Rectal smooth muscle tissue (tissue), 1 donor: Measurements from ENCODE around the gene PLD6.

ENCODE experiments used
- H3K27ac ChIP-seq: one replicate; pipeline ENCODE4 v1.7.0; 2013; ENCODE audit warnings: low read depth, low read length, inconsistent platforms
- H3K27me3 ChIP-seq: one replicate; pipeline ENCODE4 v1.7.0; 2013; ENCODE audit warnings: low read length; ENCODE audit not compliant: control insufficient read depth, insufficient read depth
- H3K36me3 ChIP-seq: one replicate; pipeline ENCODE4 v1.7.0; 2013; ENCODE audit warnings: low read length; ENCODE audit not compliant: control insufficient read depth, insufficient read depth
- H3K4me1 ChIP-seq: one replicate; pipeline ENCODE4 v1.7.0; 2013; ENCODE audit warnings: low read length; ENCODE audit not compliant: control insufficient read depth, insufficient read depth
- H3K4me3 ChIP-seq: one replicate; pipeline ENCODE4 v1.7.0; 2013; ENCODE audit warnings: low read length
- H3K9ac ChIP-seq: one replicate; pipeline ENCODE4 v1.7.0; 2013; ENCODE audit warnings: low read length

PLD6 gene

DNA sequence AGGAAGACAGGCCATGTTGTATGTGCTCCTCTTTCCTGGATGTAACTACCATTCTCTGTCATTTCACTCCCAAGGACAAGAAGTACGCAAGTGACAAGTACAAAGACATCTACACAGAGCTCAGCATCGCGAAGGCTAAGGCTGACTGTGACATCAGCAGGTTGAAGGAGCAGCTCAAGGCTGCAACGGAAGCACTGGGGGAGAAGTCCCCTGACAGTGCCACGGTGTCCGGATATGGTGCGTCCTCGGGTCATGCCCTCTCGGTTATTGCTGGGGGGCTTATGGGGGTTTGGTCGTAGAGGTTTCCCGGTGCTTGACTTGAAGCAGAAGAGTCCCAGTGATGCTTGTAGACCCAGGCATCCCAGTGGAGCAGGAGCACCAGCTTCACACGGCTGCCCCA is 29.0 kb downstream of the PLD6 start:
- peaks cover 62% of the 10 kb centered on the region for H3K36me3 ChIP-seq
- H3K4me1 ChIP-seq: no peaks in the 10 kb centered on the region
- H3K27ac ChIP-seq: no peak overlapping the region
- no peaks in the 10 kb centered on the region for H3K27me3 ChIP-seq
- no peak overlapping the region for H3K9ac ChIP-seq
- H3K4me3 ChIP-seq: no peak overlapping the region

DNA sequence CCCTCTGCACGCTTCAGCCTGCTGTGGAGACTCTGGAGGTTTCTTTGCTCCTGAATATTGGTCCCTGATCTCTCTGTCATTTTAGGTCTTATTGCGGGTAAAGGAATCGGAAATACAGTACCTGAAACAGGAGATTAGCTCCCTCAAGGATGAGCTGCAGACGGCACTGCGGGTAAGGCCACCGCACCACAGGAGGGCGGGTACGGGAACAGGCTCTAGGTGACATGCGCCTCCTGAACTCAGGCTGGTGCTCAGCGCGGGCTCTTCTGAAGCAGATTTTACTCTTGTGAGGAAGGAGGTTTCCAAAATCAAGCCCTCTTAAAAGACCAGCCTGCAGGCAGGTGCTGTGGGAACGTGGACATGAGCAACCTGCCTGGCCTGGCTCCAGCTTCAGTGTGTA is 29.8 kb downstream of the PLD6 start:
- Histone ChIP-seq H3K9ac (no peak overlapping the region), H3K4me3 (no peak overlapping the region), H3K27ac (no peak overlapping the region), H3K27me3 (no peaks in the 10 kb centered on the region), H3K36me3 (peaks cover 66% of the 10 kb centered on the region), H3K4me1 (no peaks in the 10 kb centered on the region)

DNA sequence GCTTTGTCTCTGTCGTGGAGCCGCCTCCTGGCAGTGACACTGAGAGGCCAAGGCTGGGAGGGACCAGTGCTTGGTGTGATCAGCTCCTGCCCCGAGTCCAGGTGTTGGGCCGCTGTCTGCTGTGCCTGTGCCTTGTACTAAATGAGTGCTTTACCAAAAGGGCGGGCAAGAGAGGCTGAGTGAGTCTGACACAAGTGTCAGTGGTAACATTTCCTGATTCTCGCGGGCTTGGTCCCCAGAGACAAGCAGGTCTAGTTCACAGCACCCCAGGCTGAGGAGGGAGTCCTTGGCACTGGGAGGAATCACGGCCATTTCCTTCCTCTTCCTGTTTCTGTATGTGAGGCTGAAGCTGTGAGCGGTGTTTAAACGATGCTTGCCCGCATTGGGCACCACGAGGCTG is 30.2 kb downstream of the PLD6 start:
- no peak overlapping the region for H3K4me3 ChIP-seq
- H3K4me1 ChIP-seq: no peaks in the 10 kb centered on the region
- no peak overlapping the region for H3K27ac ChIP-seq
- H3K9ac ChIP-seq: no peak overlapping the region
- no peaks in the 10 kb centered on the region for H3K27me3 ChIP-seq
- H3K36me3 ChIP-seq: peaks cover 69% of the 10 kb centered on the region

DNA sequence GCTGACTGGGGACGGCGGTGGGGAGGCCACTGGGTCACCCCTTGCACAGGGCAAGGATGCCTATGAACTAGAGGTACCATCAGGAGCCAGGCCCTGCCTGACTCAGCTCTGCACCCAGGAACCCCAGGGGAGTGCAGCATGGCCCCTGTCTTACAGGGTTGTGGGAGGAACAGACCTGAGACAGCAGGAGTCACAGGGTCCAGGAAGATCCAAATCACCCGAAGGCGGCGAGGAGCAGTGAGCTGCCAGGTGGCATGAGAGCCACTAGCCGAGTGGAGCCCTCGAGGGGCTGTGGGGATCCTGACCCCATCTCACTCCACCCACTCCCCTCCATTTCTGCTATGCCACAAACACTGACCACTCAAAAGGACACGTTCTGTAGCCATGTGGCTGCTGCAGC is 30.8 kb downstream of the PLD6 start:
- Histone ChIP-seq H3K4me3 (no peak overlapping the region), H3K27ac (no peak overlapping the region), H3K4me1 (no peaks in the 10 kb centered on the region), H3K9ac (no peak overlapping the region), H3K27me3 (no peaks in the 10 kb centered on the region), H3K36me3 (peaks cover 65% of the 10 kb centered on the region)

DNA sequence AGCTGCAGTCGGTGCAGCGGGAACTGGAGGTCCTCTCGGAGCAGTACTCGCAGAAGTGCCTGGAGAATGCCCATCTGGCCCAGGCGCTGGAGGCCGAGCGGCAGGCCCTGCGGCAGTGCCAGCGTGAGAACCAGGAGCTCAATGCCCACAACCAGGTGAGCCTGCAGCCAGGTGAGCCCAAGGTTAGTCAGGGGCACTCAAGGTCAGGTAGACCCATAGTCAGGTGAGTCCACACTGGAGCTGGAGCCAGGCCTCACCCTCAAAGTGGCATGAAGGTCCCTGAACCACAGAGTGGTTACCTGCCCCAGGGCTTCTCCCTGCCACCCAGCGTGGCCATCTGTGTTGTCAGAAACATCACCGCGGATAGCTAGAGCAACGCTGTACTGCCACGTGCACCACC is 32.2 kb downstream of the PLD6 start:
- no peaks in the 10 kb centered on the region for H3K27me3 ChIP-seq
- H3K36me3 ChIP-seq: peaks cover 65% of the 10 kb centered on the region

DNA sequence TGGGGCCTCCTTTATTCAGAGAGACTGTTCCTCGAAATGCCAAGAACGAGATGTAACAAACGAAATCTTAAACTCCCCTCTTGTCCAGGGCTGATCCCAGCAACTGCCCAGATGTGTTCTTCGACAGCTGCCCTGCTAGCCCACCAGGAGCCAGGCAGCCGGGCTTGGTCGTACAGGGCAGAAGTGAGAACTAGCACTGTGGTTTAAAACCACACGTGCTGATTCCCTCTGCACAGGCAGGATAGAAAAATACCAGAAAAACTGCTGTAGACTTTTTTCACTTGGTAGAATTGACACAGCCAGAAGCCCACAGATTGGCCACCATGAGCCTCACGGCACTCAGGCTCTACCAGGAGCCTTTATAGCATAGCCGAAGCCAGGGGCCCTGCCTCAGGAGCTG is 33.1 kb downstream of the PLD6 start:
- H3K4me1 ChIP-seq: no peaks in the 10 kb centered on the region
- H3K27me3 ChIP-seq: no peaks in the 10 kb centered on the region
- no peak overlapping the region for H3K27ac ChIP-seq
- peaks cover 61% of the 10 kb centered on the region for H3K36me3 ChIP-seq
- H3K4me3 ChIP-seq: no peak overlapping the region
- H3K9ac ChIP-seq: no peak overlapping the region

More for the DNA sequence above, 32.2 kb downstream of the PLD6 start:
- no peaks in the 10 kb centered on the region for H3K4me1 ChIP-seq
- H3K4me3 ChIP-seq: no peak overlapping the region
- H3K27ac ChIP-seq: no peak overlapping the region
- no peak overlapping the region for H3K9ac ChIP-seq

DNA sequence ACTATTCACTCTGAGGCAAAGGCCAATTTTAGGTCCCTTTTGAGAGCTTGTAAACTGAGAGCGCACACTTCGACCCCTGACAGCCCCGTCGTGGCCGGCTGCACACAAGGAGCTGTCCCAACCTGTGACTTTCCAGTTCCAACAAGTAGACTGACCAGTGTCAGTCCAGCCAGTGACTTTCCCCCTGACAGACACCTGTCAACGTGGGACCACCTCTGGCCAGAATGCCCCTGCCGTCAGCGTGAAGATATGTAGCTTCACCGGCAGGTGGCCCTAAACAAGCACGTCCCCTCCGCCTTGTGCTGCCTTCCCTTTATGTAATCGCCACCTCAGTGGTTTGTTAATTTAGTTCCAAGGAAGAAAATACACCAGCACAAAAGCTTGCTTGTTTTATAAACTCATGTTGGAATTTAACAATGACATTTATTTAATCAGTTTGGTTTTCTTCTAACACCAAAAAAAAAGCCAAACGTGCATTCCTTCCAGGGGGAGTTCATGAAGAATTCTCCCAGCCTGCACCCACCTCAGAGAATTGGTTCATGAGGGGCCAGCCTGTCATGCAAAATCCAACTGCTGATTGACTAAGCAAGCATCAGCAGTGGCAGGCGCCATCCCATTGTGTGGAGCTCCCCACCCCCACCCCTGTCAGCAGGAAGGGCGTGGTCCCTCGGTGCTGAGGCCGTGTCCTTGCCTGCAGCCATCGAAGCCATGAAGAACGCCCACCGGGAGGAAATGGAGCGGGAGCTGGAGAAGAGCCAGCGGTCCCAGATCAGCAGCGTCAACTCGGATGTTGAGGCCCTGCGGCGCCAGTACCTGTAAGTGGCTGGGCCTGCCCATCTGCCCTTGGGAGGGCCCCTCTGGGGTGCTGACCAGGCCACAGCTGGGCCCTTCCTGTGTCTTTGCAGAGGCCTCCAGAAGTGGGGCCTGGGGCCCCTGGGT is 33.9 kb downstream of the PLD6 start:
- Histone ChIP-seq H3K9ac (no peak overlapping the region), H3K27me3 (no peaks in the 10 kb centered on the region), H3K4me1 (no peaks in the 10 kb centered on the region), H3K4me3 (no peak overlapping the region), H3K36me3 (peaks cover 63% of the 10 kb centered on the region), H3K27ac (no peak overlapping the region)

DNA sequence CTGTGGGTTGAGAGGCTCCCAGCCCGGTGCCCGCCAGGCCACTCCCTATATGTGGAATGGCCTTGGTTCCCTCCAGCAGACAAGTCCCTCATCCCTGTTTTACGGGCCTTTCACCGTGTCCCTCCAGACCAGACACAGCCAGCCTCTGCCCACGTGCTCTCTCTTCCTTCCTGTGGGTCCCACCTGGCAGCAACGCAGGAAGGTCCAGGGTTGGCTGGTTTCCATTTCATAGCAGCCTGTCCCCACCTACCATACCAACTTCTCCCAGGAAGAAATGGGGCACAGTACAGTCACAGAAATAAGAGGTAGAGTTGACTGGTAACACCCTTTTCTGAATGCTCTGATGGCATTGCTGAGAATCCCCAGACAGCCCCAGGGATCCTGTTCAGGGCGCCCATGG is 34.9 kb downstream of the PLD6 start:
- H3K4me3 ChIP-seq: no peak overlapping the region
- no peaks in the 10 kb centered on the region for H3K27me3 ChIP-seq
- no peak overlapping the region for H3K9ac ChIP-seq
- H3K36me3 ChIP-seq: peaks cover 61% of the 10 kb centered on the region
- H3K4me1 ChIP-seq: no peaks in the 10 kb centered on the region
- H3K27ac ChIP-seq: no peak overlapping the region

DNA sequence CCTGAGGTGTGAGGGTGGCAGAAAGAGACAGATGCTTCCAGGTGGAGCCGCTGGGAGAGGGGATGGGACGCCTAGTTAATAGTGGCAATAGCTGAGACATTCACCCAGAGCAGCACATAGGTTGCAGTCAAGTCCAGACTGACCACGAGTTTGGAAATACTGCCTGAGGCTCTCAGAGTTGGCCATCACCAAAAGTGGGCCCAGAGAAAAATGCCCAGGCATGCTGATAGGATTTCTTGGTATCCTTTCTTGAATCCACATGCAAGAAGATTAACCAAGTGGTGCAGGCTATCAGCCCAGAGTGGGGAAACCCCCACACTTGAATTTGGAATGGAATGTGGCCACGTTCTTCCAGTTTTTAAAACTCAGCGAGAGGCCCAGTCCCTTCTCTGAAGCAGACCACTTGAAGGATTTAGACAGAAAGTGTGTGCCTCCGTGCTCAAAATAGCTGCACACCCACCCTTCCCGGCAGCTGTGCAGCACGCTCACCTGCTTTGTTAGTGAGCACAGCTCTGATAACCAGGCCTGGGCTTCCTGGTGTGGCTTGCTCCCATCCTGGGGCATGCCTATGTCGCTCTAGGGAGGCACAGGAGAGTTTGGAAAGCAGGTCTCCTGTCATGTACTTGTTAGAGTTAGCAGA is 35.7 kb downstream of the PLD6 start:
- Histone ChIP-seq H3K4me3 (no peak overlapping the region), H3K27ac (no peak overlapping the region)

DNA sequence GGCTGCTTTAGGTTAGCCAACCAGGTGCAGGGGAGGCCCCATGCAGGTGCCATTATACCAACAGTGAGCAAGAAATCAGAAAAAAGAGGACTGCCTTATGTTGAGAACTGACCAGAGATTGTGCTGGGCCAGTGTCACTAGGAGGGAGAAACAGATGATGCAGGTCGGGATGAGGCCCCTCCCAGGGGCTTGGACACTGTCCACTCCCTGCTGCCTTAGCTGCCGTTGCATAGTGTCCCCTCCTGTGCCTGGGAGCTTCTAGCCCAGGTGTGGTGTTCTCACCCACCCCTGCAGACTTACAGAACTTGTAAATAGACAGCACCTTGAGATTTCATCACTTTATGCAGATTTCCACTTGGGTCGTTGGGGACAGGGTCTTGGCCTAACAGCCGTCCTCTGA is 36.7 kb downstream of the PLD6 start:
- Histone ChIP-seq H3K9ac (no peak overlapping the region), H3K27me3 (no peaks in the 10 kb centered on the region), H3K27ac (no peak overlapping the region), H3K4me3 (no peak overlapping the region), H3K4me1 (no peaks in the 10 kb centered on the region), H3K36me3 (peaks cover 59% of the 10 kb centered on the region)

More for the DNA sequence above, 35.7 kb downstream of the PLD6 start:
- H3K4me1 ChIP-seq: no peaks in the 10 kb centered on the region
- peaks cover 60% of the 10 kb centered on the region for H3K36me3 ChIP-seq
- no peak overlapping the region for H3K9ac ChIP-seq
- no peaks in the 10 kb centered on the region for H3K27me3 ChIP-seq

DNA sequence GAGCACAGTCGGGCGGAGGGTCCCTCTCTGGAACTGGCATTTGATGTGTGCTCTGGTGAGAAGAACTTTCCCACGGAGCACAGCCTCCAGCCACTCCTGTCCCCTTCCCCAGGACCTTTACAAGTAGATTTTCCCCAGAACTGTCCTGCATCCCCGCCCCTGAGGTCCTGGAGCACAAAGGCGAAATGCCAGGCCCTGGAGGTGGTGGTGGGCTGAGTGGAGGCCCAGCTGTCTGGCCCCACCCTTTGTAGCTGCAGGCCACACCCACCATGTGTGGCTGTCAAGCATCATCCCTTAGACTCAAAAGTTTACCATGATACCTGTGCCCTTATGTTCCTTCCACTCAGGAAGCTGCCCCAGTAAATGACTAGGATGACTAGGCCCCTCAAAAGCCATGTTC is 37.7 kb downstream of the PLD6 start:
- peaks cover 49% of the 10 kb centered on the region for H3K36me3 ChIP-seq

DNA sequence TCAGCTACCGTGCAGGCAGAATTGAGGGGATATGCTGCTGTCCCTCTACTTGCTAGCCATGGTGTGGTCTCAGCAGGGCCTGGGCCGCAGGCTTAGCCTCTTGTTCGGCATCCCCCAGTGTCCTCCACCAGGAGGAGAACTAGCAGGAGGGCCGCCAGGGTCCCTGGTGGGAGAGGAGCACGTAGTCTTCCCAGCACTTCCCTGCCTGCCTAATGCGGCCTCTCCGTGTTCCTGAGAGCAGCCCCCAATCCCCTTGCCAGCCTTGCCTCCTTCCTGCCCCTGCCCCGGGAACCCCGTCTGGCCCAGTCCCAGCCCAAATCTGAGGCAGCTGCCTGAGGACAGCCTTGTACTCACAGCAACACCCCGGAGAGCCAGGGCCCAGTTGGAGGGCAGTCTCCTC is 38.1 kb downstream of the PLD6 start:
- Histone ChIP-seq H3K4me3 (no peak overlapping the region), H3K4me1 (no peaks in the 10 kb centered on the region), H3K36me3 (peaks cover 47% of the 10 kb centered on the region), H3K27me3 (no peaks in the 10 kb centered on the region), H3K9ac (no peak overlapping the region), H3K27ac (no peak overlapping the region)

More for the DNA sequence above, 37.7 kb downstream of the PLD6 start:
- H3K27ac ChIP-seq: no peak overlapping the region
- H3K4me3 ChIP-seq: no peak overlapping the region
- no peak overlapping the region for H3K9ac ChIP-seq
- H3K27me3 ChIP-seq: no peaks in the 10 kb centered on the region
- no peaks in the 10 kb centered on the region for H3K4me1 ChIP-seq

DNA sequence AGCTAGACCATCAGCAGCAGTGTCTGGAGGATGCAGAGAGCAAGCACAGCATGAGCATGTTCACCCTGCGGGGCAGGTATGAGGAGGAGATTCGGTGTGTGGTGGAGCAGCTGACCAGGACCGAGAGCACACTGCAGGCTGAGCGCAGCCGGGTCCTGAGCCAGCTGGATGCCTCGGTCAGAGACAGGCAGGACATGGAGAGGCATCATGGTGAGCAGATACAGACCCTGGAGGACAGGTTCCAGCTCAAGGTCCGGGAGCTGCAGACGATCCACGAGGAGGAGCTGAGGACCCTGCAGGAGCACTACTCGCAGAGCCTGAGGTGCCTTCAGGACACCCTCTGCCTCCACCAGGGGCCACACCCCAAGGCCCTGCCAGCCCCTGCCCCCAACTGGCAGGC is 38.8 kb downstream of the PLD6 start:
- no peak overlapping the region for H3K4me3 ChIP-seq
- H3K36me3 ChIP-seq: peaks cover 48% of the 10 kb centered on the region
- no peak overlapping the region for H3K27ac ChIP-seq
- no peaks in the 10 kb centered on the region for H3K27me3 ChIP-seq
- no peak overlapping the region for H3K9ac ChIP-seq
- H3K4me1 ChIP-seq: no peaks in the 10 kb centered on the region
